Endothelial cell of umbilical vein (primary cell): ENCODE data around the gene MCC. TPM values are rescaled to one million over a fixed set of nuclear protein-coding genes. Genes with fewer than 3 reads are reported as not detected.

Experiments
- BruUV-seq: library from RNA; stranded (reverse); fragments of 400-500 nt; replicated peaks from 2 replicates; lab custom pipeline; 2021; lab: Mats Ljungman, UMichigan
- CTCF ChIA-PET: fragments of 300-600, 350-600 bp; sonication (Branson Sonifier 250); formaldehyde crosslinking; loops from one replicate; lab custom pipeline; 2021; ENCODE audit warnings: antibody characterized with exemption, inconsistent platforms; lab: Charles Lee
- POLR2A ChIA-PET: fragments of 300-600, 350-600 bp; sonication (Branson Sonifier 250); formaldehyde crosslinking; loops from one replicate; lab custom pipeline; 2021; ENCODE audit warnings: antibody characterized with exemption, inconsistent platforms; lab: Charles Lee
- DNase-seq: peaks from one replicate; pipeline ENCODE4 v3.0.0-alpha.2; 2011; ENCODE audit warnings: low read depth, low spot score
- FAIRE-seq: peaks from 2 replicates; lab custom pipeline; 2011; peaks lifted over from hg19 to GRCh38; lab: Jason Lieb, UNC
- H2AFZ ChIP-seq: 2 replicates; pipeline ENCODE4 v1.6.0; 2012; ENCODE audit warnings: low read depth, low read length, control low read depth, inconsistent platforms
- H3K27ac ChIP-seq: 2 replicates; pipeline ENCODE4 v1.5.1; 2011; ENCODE audit warnings: low read depth, mild to moderate bottlenecking, control low read depth, low read length, moderate library complexity; ENCODE audit not compliant: insufficient read depth
- H3K27me3 ChIP-seq, 2 experiments: 2 replicates each; pipeline versions ENCODE4 v1.6.0 to v1.6.1; 2011; ENCODE audit warnings: low read length in 2 of 2, mixed read lengths in 1 of 2; ENCODE audit not compliant: control insufficient read depth in 2 of 2, insufficient read depth in 2 of 2
- H3K36me3 ChIP-seq, 2 experiments: 2 replicates in 1 of 2; 3 replicates in 1 of 2; pipeline ENCODE4 v1.5.1; 2011; ENCODE audit warnings: low read length in 2 of 2, mild to moderate bottlenecking in 1 of 2, moderate library complexity in 1 of 2; ENCODE audit not compliant: control insufficient read depth in 2 of 2, insufficient read depth in 2 of 2; ENCODE audit errors: extremely low read depth in 1 of 2
- H3K4me1 ChIP-seq: 3 replicates; pipeline ENCODE4 v1.5.1; 2011; ENCODE audit warnings: mild to moderate bottlenecking, low read length; ENCODE audit not compliant: control insufficient read depth, insufficient read depth; ENCODE audit errors: extremely low read depth
- H3K4me2 ChIP-seq: 2 replicates; pipeline ENCODE4 v1.6.1; 2011; ENCODE audit warnings: low read length, control low read depth, mixed read lengths; ENCODE audit not compliant: insufficient read depth
- H3K4me3 ChIP-seq, 3 experiments: fragments of 200-600 bp in 1 of 3; sonication (generic), shearing (Covaris generic) in 1 of 3; replicated peaks in 1 of 3; 2 replicates each; pipeline ENCODE4 v1.5.1; 2011 to 2016; ENCODE audit warnings: control low read depth in 3 of 3, low read length in 3 of 3, mild to moderate bottlenecking in 2 of 3, inconsistent platforms in 1 of 3, low read depth in 1 of 3, moderate library complexity in 1 of 3; ENCODE audit not compliant: insufficient read depth in 1 of 3
- H3K79me2 ChIP-seq: 2 replicates; pipeline ENCODE4 v1.6.0; 2012; ENCODE audit warnings: low read length, inconsistent platforms; ENCODE audit not compliant: control insufficient read depth, insufficient read depth
- H3K9ac ChIP-seq: replicated peaks from 2 replicates; pipeline ENCODE3; 2011; ENCODE audit warnings: low read length, control low read depth; ENCODE audit not compliant: insufficient read depth; ENCODE audit errors: extremely low read depth
- H3K9me1 ChIP-seq: replicated peaks from 3 replicates; pipeline ENCODE4 v1.6.0; 2011; ENCODE audit warnings: mild to moderate bottlenecking, low read length; ENCODE audit not compliant: control insufficient read depth, insufficient read depth; ENCODE audit errors: extremely low read depth
- H3K9me3 ChIP-seq: replicated peaks from 2 replicates; pipeline ENCODE4 v1.5.1; 2012; ENCODE audit warnings: low read length, inconsistent platforms; ENCODE audit not compliant: control insufficient read depth, insufficient read depth
- H4K20me1 ChIP-seq: replicated peaks from 2 replicates; pipeline ENCODE3; 2011; ENCODE audit warnings: mild to moderate bottlenecking, low read length; ENCODE audit not compliant: control insufficient read depth, insufficient read depth; ENCODE audit errors: extremely low read depth
- EZH2 ChIP-seq: IDR thresholded peaks from 2 replicates; pipeline ENCODE4 v1.6.1; 2012; ENCODE audit warnings: borderline replicate concordance, low read depth, mild to moderate bottlenecking, moderate library complexity, low read length, inconsistent platforms; ENCODE audit not compliant: severe bottlenecking
- FOS ChIP-seq: IDR thresholded peaks from 2 replicates; pipeline ENCODE4 v1.6.1; 2011; ENCODE audit warnings: mild to moderate bottlenecking, low read length, moderate library complexity, borderline replicate concordance; ENCODE audit not compliant: insufficient read depth
- GATA2 ChIP-seq: IDR thresholded peaks from 2 replicates; pipeline ENCODE4 v1.7.0; 2011; ENCODE audit warnings: low read depth, mild to moderate bottlenecking, moderate library complexity, mixed read lengths, low read length; ENCODE audit not compliant: insufficient read length, insufficient read depth
- JUN ChIP-seq: IDR thresholded peaks from 2 replicates; pipeline ENCODE4 v1.6.1; 2011; ENCODE audit warnings: borderline replicate concordance, low read depth; ENCODE audit not compliant: insufficient read length, insufficient read depth
- MAX ChIP-seq: IDR thresholded peaks from 2 replicates; pipeline ENCODE4 v1.6.1; 2011; ENCODE audit not compliant: insufficient read depth, insufficient read length
- MYC ChIP-seq: IDR thresholded peaks from one replicate; pipeline ENCODE4 v1.6.1; 2011; ENCODE audit warnings: mild to moderate bottlenecking, low read depth, low read length
- POLR2A ChIP-seq: IDR thresholded peaks from 2 replicates; pipeline ENCODE4 v1.6.1; 2012; ENCODE audit warnings: low read depth, mild to moderate bottlenecking, control low read depth, low read length
- POLR2AphosphoS5 ChIP-seq: IDR thresholded peaks from 2 replicates; pipeline ENCODE4 v1.6.1; 2012; ENCODE audit warnings: low read depth, mild to moderate bottlenecking, control low read depth, low read length, moderate library complexity; ENCODE audit not compliant: insufficient read depth
- dilution Hi-C: fragments of 300-500 bp; cut with MboI; formaldehyde crosslinking; loops from one replicate; pipeline ENCODE4 v1.15.0; 2019; ENCODE audit warnings: low sequenced_read_pairs; ENCODE audit not compliant: extremely low pct_ligation_motif_present
- intact Hi-C: fragments of 100-400 bp; cut with micrococcal nuclease; formaldehyde crosslinking; loops from one replicate; pipeline ENCODE4 v1.10.0; 2022
- polyA plus RNA-seq, 4 experiments: library from polyadenylated mRNA; depleted of rRNA in 3 of 4; stranded (reverse) in 3 of 4; unstranded in 1 of 4; fragments of >200 nt; gene quantifications; 2 replicates each; pipeline versions ENCODE4 v1.2.1 to v1.2.3, GENCODE V29; 2011 to 2012; ENCODE audit warnings: missing spikeins in 1 of 4
- total RNA-seq: library from RNA; stranded (reverse); gene quantifications from 2 replicates; pipeline ENCODE4 v1.2.3, GENCODE V29; 2021
- TF ChIP-seq, protein P1 (sequence below), 2 donors: IDR thresholded peaks; 1 replicate in 1 of 2; 2 replicates in 1 of 2; pipeline ENCODE4 v1.5.1; 2011; ENCODE audit warnings: low read length in 2 of 2, mild to moderate bottlenecking in 2 of 2, moderate library complexity in 2 of 2, control low read depth in 1 of 2, inconsistent platforms in 1 of 2, low read depth in 1 of 2; ENCODE audit not compliant: insufficient read depth in 1 of 2; ENCODE audit errors: extremely low read depth in 1 of 2

Gene MCC
- total and polyA plus RNA-seq, 2 donors (not counting 3 experiments of a cell fraction or from before 2014, with no cell fraction given), result 6.9 to 27.5 TPM

GRCh38 chr5:113084402-113085083 is 403.7 kb downstream of the MCC start:
- Histone ChIP-seq H4K20me1 (no peaks in the 10 kb centered on the region), H3K4me1 (peaks cover 19% of the 10 kb centered on the region), H3K4me3 (no peak overlapping the region), H3K9ac (no peak overlapping the region), H3K27me3 (no peaks in the 10 kb centered on the region), H3K9me3 (no peaks in the 10 kb centered on the region), H3K27ac (no peak overlapping the region), H3K79me2 (no peaks in the 10 kb centered on the region), H3K4me2 (no peak overlapping the region), H3K36me3 (peaks cover 0 to 8% of the 10 kb centered on the region in 2 experiments), H3K9me1 (no peaks in the 10 kb centered on the region), H2AFZ (no peak overlapping the region)
- POLR2A ChIA-PET, result no interaction called here
- intact Hi-C loops, result loop anchor here (5.0 kb wide), 1 partner anchor 87 kb away; no protein-coding TSS in a partner anchor
- dilution Hi-C loops, result no loop called here
- BruUV-seq, result no TSS peak
- CTCF ChIA-PET, result interaction anchor here (1.0 to 2.0 kb wide), 3 partner anchors 8 to 51 kb away, joined by 3 to 9 read pairs (median 5); no protein-coding TSS in a partner anchor
- TF ChIP-seq MAX, result no peak
- no peak for TF ChIP-seq MYC
- TF ChIP-seq JUN, result no peak
- TF ChIP-seq FOS, result no peak
- no peak for TF ChIP-seq GATA2
- TF ChIP-seq, protein P1, sequence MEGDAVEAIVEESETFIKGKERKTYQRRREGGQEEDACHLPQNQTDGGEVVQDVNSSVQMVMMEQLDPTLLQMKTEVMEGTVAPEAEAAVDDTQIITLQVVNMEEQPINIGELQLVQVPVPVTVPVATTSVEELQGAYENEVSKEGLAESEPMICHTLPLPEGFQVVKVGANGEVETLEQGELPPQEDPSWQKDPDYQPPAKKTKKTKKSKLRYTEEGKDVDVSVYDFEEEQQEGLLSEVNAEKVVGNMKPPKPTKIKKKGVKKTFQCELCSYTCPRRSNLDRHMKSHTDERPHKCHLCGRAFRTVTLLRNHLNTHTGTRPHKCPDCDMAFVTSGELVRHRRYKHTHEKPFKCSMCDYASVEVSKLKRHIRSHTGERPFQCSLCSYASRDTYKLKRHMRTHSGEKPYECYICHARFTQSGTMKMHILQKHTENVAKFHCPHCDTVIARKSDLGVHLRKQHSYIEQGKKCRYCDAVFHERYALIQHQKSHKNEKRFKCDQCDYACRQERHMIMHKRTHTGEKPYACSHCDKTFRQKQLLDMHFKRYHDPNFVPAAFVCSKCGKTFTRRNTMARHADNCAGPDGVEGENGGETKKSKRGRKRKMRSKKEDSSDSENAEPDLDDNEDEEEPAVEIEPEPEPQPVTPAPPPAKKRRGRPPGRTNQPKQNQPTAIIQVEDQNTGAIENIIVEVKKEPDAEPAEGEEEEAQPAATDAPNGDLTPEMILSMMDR (IDR thresholded peaks at IDR 0.05; ENCODE audit: extremely low read depth in 1 of 2, insufficient read depth in 1 of 2, low read depth in 1 of 2, low read length in 2 of 2), result no peak
- TF ChIP-seq EZH2, result no peak
- no peak for TF ChIP-seq POLR2AphosphoS5
- TF ChIP-seq POLR2A, result no peak
- DNase-seq (no peak), FAIRE-seq (no peak)
